Ishikawa (cell line): ENCODE data around the gene AK1.

Experiments
- EP300 ChIP-seq: IDR thresholded peaks from 2 replicates; pipeline ENCODE4 v1.6.1; 2012; ENCODE audit warnings: borderline replicate concordance
- NFIC ChIP-seq: IDR thresholded peaks from 2 replicates; pipeline ENCODE4 v1.6.1; 2012
- TEAD4 ChIP-seq: IDR thresholded peaks from 2 replicates; pipeline ENCODE4 v1.6.1; 2012
- TF ChIP-seq, protein P1 (sequence below): IDR thresholded peaks from 2 replicates; pipeline ENCODE4 v1.6.1; 2012; ENCODE audit warnings: low read depth, mild to moderate bottlenecking

- TF ChIP-seq EP300 (no peak), NFIC (no peak), TEAD4 (no peak)
- TF ChIP-seq, protein P1, sequence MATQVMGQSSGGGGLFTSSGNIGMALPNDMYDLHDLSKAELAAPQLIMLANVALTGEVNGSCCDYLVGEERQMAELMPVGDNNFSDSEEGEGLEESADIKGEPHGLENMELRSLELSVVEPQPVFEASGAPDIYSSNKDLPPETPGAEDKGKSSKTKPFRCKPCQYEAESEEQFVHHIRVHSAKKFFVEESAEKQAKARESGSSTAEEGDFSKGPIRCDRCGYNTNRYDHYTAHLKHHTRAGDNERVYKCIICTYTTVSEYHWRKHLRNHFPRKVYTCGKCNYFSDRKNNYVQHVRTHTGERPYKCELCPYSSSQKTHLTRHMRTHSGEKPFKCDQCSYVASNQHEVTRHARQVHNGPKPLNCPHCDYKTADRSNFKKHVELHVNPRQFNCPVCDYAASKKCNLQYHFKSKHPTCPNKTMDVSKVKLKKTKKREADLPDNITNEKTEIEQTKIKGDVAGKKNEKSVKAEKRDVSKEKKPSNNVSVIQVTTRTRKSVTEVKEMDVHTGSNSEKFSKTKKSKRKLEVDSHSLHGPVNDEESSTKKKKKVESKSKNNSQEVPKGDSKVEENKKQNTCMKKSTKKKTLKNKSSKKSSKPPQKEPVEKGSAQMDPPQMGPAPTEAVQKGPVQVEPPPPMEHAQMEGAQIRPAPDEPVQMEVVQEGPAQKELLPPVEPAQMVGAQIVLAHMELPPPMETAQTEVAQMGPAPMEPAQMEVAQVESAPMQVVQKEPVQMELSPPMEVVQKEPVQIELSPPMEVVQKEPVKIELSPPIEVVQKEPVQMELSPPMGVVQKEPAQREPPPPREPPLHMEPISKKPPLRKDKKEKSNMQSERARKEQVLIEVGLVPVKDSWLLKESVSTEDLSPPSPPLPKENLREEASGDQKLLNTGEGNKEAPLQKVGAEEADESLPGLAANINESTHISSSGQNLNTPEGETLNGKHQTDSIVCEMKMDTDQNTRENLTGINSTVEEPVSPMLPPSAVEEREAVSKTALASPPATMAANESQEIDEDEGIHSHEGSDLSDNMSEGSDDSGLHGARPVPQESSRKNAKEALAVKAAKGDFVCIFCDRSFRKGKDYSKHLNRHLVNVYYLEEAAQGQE: no peak
Measured at GRCh38 chr9:127873886-127874285, 3.6 kb downstream of the AK1 start.
